GM21737 (cell line): ENCODE results near the gene DSP.

Experiments used
- ATAC-seq: cut with Tn5 transposase; IDR thresholded peaks from one replicate; pipeline ENCODE4 v1.9.1; 2021; ENCODE audit warnings: mild to moderate bottlenecking, moderate library complexity; ENCODE audit not compliant: unreplicated experiment

Gene DSP

GRCh38 chr6:7537565-7538174 lies 3.8 kb upstream of the DSP start:
- ATAC-seq = no peak

GRCh38 chr6:7538484-7538883 lies 3.0 kb upstream of the DSP start:
- no peak for ATAC-seq

DNA sequence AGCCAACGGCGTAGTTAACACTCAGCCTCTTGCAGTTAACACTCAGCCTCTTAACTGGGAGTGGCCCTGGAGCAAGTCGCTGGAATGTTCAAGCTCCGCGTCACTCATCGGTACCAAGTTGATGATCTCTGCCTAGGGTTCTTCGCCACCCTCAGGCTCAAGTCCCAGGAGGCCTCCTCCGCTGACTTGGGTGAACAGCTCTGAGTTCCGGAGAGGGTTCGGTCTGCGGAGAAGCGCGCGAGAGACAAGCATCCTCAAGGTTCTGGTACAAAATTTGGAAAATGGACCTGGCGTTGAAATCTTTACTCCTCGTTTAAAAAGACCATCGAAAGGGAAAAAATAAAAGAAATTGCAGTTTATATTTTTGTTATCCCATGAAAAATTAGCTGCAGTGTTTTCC lies 876 bp upstream of the DSP start:
- ATAC-seq = no peak

- no peak for ATAC-seq
Observed at GRCh38 chr6:7542065-7542873, 798 bp downstream of the DSP start.

GRCh38 chr6:7542874-7543624 lies 1.6 kb downstream of the DSP start:
- no peak for ATAC-seq

GRCh38 chr6:7543789-7544424 lies 2.4 kb downstream of the DSP start:
- no peak for ATAC-seq

GRCh38 chr6:7544597-7544996 lies 3.1 kb downstream of the DSP start:
- ATAC-seq = no peak

- ATAC-seq = no peak
Observed at GRCh38 chr6:7545316-7546019, 4.0 kb downstream of the DSP start.

DNA sequence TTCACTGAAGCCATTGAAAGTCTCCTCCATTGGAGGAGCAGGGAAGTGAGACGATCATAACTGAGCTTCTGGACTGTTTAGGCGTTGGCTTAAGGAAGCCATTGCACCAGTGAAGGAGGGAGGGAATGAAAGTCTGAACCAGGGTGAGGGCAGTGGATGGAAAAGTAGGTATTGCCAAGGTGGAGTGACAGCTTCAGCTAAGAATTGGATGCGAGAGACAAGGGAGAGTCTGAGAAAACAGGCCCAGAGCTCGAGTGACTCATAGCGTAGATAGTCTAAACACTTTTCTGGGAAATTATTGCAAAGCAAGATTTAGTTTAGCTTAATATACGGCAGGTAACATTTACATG lies 4.5 kb downstream of the DSP start:
- ATAC-seq = no peak

GRCh38 chr6:7546383-7546782 lies 4.9 kb downstream of the DSP start:
- ATAC-seq = no peak

DNA sequence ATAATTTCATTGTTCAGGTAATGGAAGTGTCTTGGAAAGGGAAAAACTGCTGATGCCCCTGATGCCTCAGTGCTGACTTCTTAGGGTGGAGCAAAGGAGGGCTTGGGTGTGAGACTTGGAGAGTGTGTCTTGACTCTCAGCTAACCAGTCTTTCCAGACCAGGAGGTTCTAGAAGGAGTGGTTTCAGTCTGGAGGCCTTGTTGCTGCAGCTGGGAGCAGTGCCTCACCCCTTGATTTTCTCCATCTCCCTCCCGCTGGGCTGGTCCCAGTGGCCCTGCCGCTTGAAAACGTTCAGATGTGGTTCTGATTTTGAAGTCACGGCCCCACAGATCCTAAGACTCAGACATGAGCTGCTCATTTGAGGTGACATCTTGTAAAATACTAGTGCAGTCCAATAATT lies 5.4 kb downstream of the DSP start:
- no peak for ATAC-seq

- ATAC-seq = no peak
Observed at GRCh38 chr6:7547315-7547714, 5.8 kb downstream of the DSP start.

- ATAC-seq = no peak
Observed at GRCh38 chr6:7550433-7550801, 8.9 kb downstream of the DSP start.

DNA sequence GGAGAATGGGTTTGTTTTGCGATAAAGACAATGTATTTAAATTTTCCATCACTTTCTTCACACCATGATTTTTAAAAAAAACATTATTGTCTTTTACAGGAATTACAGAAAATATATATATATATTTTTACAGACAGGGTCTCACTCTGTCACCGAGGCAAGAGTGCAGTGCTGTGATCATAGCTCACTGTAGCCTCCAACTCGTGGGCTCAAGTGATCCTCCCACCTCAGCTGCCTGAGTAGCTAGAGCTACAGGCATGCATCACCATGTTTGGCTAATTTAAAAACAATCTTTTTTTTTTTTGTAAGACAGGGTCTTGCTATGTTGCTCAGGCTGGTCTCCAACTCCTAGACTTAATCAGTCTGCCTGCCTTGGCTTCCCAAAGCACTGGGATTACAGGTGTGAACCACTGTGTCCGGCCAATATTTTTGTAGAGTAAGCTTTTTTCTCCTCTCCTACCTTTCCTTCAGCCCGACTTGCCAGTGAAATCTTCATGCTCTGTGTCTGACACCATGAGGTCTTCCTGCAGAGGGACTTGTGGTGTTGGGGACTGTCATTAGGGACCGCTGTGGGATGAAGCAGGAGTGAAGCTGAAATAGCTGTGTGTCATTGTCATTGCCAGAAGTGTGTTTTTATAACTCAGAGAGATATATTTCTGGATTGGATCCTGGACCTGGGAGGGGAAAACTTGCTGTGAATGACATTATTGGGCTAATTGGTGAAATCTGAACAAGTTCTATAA lies 13.2 kb downstream of the DSP start:
- no peak for ATAC-seq

DNA sequence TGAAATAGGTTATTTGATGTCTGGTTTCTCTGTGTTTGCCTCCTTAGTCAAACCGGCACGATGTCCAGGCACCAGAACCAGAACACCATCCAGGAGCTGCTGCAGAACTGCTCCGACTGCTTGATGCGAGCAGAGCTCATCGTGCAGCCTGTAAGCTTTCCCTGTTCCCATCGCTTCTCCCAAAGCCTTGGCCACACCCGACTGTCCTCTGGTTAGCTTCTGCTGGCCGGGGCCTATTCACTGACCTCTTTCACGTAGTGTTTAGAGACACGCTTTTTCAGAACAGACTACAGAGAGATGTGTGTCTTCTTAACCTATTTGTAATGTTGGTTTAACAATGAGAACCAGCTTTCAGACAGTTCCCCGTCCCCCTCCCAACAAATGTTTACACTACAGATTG lies 14.2 kb downstream of the DSP start:
- no peak for ATAC-seq

- no peak for ATAC-seq
Observed at GRCh38 chr6:7556394-7557106, 15.1 kb downstream of the DSP start.

- no peak for ATAC-seq
Observed at GRCh38 chr6:7557652-7558051, 16.2 kb downstream of the DSP start.

- ATAC-seq = no peak
Observed at GRCh38 chr6:7558781-7559180, 17.3 kb downstream of the DSP start.

GRCh38 chr6:7559196-7559595 lies 17.7 kb downstream of the DSP start:
- no peak for ATAC-seq
